ENCODE measurements around the gene ITGA3. TPM values are rescaled to one million over a fixed set of nuclear protein-coding genes. Genes with fewer than 3 reads are reported as not detected.

ITGA3 gene
- polyA plus RNA-seq, 1 of the 3 experiments (the other 2 are of a cell fraction), result 766 TPM

GRCh38 chr17:50033316-50033715 lies 22.6 kb upstream of the ITGA3 start:
- Histone ChIP-seq H3K4me1 (ENCODE audit: control insufficient read depth in 1 of 2, insufficient read depth in 2 of 2, low read depth in 1 of 2, low read length in 1 of 2) (peaks cover 11 to 49% of the 10 kb centered on the region in 2 experiments; a peak in 3 of 4 replicates), H3K4me2 (peak overlapping the region; percentile 25; the same call in 1 of the 2 replicates), H3K27me3 (ENCODE audit: insufficient read depth) (no peaks in the 10 kb centered on the region), H3K9me2 (no peaks in the 10 kb centered on the region), H4K20me1 (ENCODE audit: insufficient read depth) (no peaks in the 10 kb centered on the region), H3K27ac (ENCODE audit: low read depth in 2 of 2, low read length in 1 of 2) (peak overlapping the region; percentile 57 to 71; a peak in 3 of 4 replicates), H3K9ac (no peak overlapping the region), H3K79me2 (ENCODE audit: insufficient read depth) (no peaks in the 10 kb centered on the region), H3K4me3 (ENCODE audit: low read depth in 2 of 2, low read length in 1 of 2) (no peak overlapping the region), H3K36me3 (replicated peaks in 1 of 2; ENCODE audit: control insufficient read depth in 1 of 2, insufficient read depth in 2 of 2, low read length in 1 of 2) (no peaks in the 10 kb centered on the region), H3F3A (replicated peaks; ENCODE audit: insufficient read depth) (peaks cover 33% of the 10 kb centered on the region), H3K9me3 (no peaks in the 10 kb centered on the region), H2AFZ (ENCODE audit: low read depth) (no peak overlapping the region)
- ChIA-PET POLR2A (no interaction called here), CTCF (interaction anchor here (1.0 to 15.7 kb wide), 6 partner anchors 22 to 167 kb away, joined by 3 to 353 read pairs (median 66); partner anchors contain the start of genes ITGA3 and PDK2)
- peak; percentile 18 for DNase-seq
- WGBS (ENCODE audit: low lambda C conversion rate), result 34% methylated on average over 6 of the region's 6 CpGs
- TF ChIP-seq MAX (IDR thresholded peaks at IDR 0.05; ENCODE audit: low read depth), result peak; percentile 73; the same call in 1 of the 2 replicates
- no peak for TF ChIP-seq CHD2 (IDR thresholded peaks at IDR 0.05; ENCODE audit: low read length, partially characterized antibody)
- no peak; the same call in 1 of the 2 replicates for TF ChIP-seq MEF2A (IDR thresholded peaks at IDR 0.05; ENCODE audit: borderline replicate concordance, low read depth)
- peak; percentile 99 for TF ChIP-seq TCF12 (IDR thresholded peaks at IDR 0.05)
- no peak for TF ChIP-seq RFX5 (IDR thresholded peaks at IDR 0.05; ENCODE audit: low read length)
- TF ChIP-seq, protein P1, sequence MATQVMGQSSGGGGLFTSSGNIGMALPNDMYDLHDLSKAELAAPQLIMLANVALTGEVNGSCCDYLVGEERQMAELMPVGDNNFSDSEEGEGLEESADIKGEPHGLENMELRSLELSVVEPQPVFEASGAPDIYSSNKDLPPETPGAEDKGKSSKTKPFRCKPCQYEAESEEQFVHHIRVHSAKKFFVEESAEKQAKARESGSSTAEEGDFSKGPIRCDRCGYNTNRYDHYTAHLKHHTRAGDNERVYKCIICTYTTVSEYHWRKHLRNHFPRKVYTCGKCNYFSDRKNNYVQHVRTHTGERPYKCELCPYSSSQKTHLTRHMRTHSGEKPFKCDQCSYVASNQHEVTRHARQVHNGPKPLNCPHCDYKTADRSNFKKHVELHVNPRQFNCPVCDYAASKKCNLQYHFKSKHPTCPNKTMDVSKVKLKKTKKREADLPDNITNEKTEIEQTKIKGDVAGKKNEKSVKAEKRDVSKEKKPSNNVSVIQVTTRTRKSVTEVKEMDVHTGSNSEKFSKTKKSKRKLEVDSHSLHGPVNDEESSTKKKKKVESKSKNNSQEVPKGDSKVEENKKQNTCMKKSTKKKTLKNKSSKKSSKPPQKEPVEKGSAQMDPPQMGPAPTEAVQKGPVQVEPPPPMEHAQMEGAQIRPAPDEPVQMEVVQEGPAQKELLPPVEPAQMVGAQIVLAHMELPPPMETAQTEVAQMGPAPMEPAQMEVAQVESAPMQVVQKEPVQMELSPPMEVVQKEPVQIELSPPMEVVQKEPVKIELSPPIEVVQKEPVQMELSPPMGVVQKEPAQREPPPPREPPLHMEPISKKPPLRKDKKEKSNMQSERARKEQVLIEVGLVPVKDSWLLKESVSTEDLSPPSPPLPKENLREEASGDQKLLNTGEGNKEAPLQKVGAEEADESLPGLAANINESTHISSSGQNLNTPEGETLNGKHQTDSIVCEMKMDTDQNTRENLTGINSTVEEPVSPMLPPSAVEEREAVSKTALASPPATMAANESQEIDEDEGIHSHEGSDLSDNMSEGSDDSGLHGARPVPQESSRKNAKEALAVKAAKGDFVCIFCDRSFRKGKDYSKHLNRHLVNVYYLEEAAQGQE (IDR thresholded peaks at IDR 0.05; ENCODE audit: low read depth, low read length), result no peak
- TF ChIP-seq FOXJ3 (CRISPR knock-in tag; IDR thresholded peaks at IDR 0.05), result no peak
- TF ChIP-seq SMC3 (IDR thresholded peaks at IDR 0.05; ENCODE audit: low read depth, low read length), result no peak
- TF ChIP-seq YY1 (IDR thresholded peaks at IDR 0.05; ENCODE audit: low read depth), result 0 out of 2 replicates have a peak, but pooled peaks have one; percentile 56
- TF ChIP-seq RXRA (IDR thresholded peaks at IDR 0.05; ENCODE audit: borderline replicate concordance, low read depth), result peak; percentile 82
- TF ChIP-seq NFIC (IDR thresholded peaks at IDR 0.05; ENCODE audit: borderline replicate concordance), result peak; percentile 98
- TF ChIP-seq EZH2phosphoT487 (IDR thresholded peaks at IDR 0.05; ENCODE audit: borderline replicate concordance, low read depth), result no peak
- no peak for TF ChIP-seq RCOR1 (IDR thresholded peaks at IDR 0.05; ENCODE audit: low read length)
- peak; percentile 92 for TF ChIP-seq POLR2AphosphoS5 (IDR thresholded peaks at IDR 0.05; ENCODE audit: low read depth, low read length)
- TF ChIP-seq JUND (IDR thresholded peaks at IDR 0.05), result peak; percentile 86
- peak; percentile 85 for TF ChIP-seq TEAD4 (IDR thresholded peaks at IDR 0.05; ENCODE audit: borderline replicate concordance, insufficient read depth)
- TF ChIP-seq RAD21 (IDR thresholded peaks at IDR 0.05; ENCODE audit: low read length), result no peak
- TF ChIP-seq, protein P2, sequence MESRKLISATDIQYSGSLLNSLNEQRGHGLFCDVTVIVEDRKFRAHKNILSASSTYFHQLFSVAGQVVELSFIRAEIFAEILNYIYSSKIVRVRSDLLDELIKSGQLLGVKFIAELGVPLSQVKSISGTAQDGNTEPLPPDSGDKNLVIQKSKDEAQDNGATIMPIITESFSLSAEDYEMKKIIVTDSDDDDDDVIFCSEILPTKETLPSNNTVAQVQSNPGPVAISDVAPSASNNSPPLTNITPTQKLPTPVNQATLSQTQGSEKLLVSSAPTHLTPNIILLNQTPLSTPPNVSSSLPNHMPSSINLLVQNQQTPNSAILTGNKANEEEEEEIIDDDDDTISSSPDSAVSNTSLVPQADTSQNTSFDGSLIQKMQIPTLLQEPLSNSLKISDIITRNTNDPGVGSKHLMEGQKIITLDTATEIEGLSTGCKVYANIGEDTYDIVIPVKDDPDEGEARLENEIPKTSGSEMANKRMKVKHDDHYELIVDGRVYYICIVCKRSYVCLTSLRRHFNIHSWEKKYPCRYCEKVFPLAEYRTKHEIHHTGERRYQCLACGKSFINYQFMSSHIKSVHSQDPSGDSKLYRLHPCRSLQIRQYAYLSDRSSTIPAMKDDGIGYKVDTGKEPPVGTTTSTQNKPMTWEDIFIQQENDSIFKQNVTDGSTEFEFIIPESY (IDR thresholded peaks at IDR 0.05; ENCODE audit: borderline replicate concordance, low read depth), result peak; percentile 43; the same call in 1 of the 2 replicates
- TF ChIP-seq FOSL2 (IDR thresholded peaks at IDR 0.05; ENCODE audit: borderline replicate concordance, low read depth), result peak; percentile 59; the same call in 1 of the 2 replicates
- TF ChIP-seq, protein P3, sequence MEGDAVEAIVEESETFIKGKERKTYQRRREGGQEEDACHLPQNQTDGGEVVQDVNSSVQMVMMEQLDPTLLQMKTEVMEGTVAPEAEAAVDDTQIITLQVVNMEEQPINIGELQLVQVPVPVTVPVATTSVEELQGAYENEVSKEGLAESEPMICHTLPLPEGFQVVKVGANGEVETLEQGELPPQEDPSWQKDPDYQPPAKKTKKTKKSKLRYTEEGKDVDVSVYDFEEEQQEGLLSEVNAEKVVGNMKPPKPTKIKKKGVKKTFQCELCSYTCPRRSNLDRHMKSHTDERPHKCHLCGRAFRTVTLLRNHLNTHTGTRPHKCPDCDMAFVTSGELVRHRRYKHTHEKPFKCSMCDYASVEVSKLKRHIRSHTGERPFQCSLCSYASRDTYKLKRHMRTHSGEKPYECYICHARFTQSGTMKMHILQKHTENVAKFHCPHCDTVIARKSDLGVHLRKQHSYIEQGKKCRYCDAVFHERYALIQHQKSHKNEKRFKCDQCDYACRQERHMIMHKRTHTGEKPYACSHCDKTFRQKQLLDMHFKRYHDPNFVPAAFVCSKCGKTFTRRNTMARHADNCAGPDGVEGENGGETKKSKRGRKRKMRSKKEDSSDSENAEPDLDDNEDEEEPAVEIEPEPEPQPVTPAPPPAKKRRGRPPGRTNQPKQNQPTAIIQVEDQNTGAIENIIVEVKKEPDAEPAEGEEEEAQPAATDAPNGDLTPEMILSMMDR (IDR thresholded peaks at IDR 0.05), result no peak
- TF ChIP-seq, protein P4, sequence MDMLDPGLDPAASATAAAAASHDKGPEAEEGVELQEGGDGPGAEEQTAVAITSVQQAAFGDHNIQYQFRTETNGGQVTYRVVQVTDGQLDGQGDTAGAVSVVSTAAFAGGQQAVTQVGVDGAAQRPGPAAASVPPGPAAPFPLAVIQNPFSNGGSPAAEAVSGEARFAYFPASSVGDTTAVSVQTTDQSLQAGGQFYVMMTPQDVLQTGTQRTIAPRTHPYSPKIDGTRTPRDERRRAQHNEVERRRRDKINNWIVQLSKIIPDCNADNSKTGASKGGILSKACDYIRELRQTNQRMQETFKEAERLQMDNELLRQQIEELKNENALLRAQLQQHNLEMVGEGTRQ (IDR thresholded peaks at IDR 0.05; ENCODE audit: borderline replicate concordance, low read depth, low read length), result no peak
- TF ChIP-seq EP300 (IDR thresholded peaks at IDR 0.05; ENCODE audit: borderline replicate concordance in 1 of 2, low read depth in 1 of 2, low read length in 1 of 2), result peak; percentile 57 to 94; a peak in 3 of 4 replicates
- TF ChIP-seq TAF1 (IDR thresholded peaks at IDR 0.05; ENCODE audit: borderline replicate concordance, low read depth, low read length), result no peak
- peak; percentile 33; the same call in 1 of the 2 replicates for TF ChIP-seq GABPA (IDR thresholded peaks at IDR 0.05; ENCODE audit: low read depth)
- no peak for TF ChIP-seq SIN3A (IDR thresholded peaks at IDR 0.05; ENCODE audit: borderline replicate concordance, low read depth, low read length)
- TF ChIP-seq FOXM1 (IDR thresholded peaks at IDR 0.05; ENCODE audit: low read depth), result peak; percentile 65; the same call in 1 of the 2 replicates
- TF ChIP-seq MXI1 (IDR thresholded peaks at IDR 0.05; ENCODE audit: low read depth, low read length), result no peak
